H1 (cell line): ENCODE measurements around the gene SLC37A2. TPM values are rescaled to one million over a fixed set of nuclear protein-coding genes. Genes with fewer than 3 reads are reported as not detected.
A peak's percentile ranks its signal among the peaks of the same experiment; 100 is the strongest.

Experiments used
- CTCF ChIA-PET: fragments of 300-600 bp; sonication (Branson Sonifier 250); formaldehyde crosslinking; loops from one replicate; lab custom pipeline; 2021; ENCODE audit not compliant: partially characterized antibody; lab: Charles Lee
- POLR2A ChIA-PET: fragments of 300-600 bp; sonication (Branson Sonifier 250); formaldehyde crosslinking; loops from one replicate; lab custom pipeline; 2021; ENCODE audit warnings: inconsistent platforms; ENCODE audit not compliant: partially characterized antibody; lab: Charles Lee
- DNase-seq, 2 experiments: peaks; one replicate each; pipeline versions ENCODE4 v3.0.0 to v3.0.0-alpha.2; 2010 to 2022; ENCODE audit warnings: low spot score in 2 of 2, low read depth in 1 of 2, mixed read lengths in 1 of 2
- FAIRE-seq: peaks from 2 replicates; lab custom pipeline; 2011; peaks lifted over from hg19 to GRCh38; lab: Jason Lieb, UNC
- H2AFZ ChIP-seq: 2 replicates; pipeline ENCODE4 v1.8.1; 2012; ENCODE audit warnings: low read length, inconsistent platforms
- H2AK5ac ChIP-seq: 2 replicates; pipeline ENCODE4 v1.6.1; 2013; ENCODE audit warnings: low read depth, low read length
- H2BK120ac ChIP-seq: replicated peaks from 2 replicates; pipeline ENCODE3; 2013; ENCODE audit warnings: low read depth, low read length, inconsistent platforms
- H2BK12ac ChIP-seq: 2 replicates; pipeline ENCODE4 v1.6.1; 2013; ENCODE audit warnings: low read depth, low read length
- H2BK15ac ChIP-seq: 2 replicates; pipeline ENCODE4 v1.6.1; 2013; ENCODE audit warnings: low read length
- H2BK20ac ChIP-seq: 2 replicates; pipeline ENCODE4 v1.6.1; 2013; ENCODE audit warnings: low read length
- H2BK5ac ChIP-seq: 2 replicates; pipeline ENCODE4 v1.6.1; 2013; ENCODE audit warnings: low read depth, low read length
- H3K14ac ChIP-seq: 2 replicates; pipeline ENCODE4 v1.6.1; 2013; ENCODE audit warnings: inconsistent platforms; ENCODE audit not compliant: insufficient read length
- H3K18ac ChIP-seq: 2 replicates; pipeline ENCODE4 v1.6.1; 2013; ENCODE audit warnings: low read length; ENCODE audit errors: extremely low read depth
- H3K23ac ChIP-seq: 2 replicates; pipeline ENCODE4 v1.6.1; 2013; ENCODE audit warnings: inconsistent platforms; ENCODE audit not compliant: insufficient read length
- H3K23me2 ChIP-seq: 2 replicates; pipeline ENCODE4 v1.6.1; 2013; ENCODE audit warnings: low read depth, low read length
- H3K27ac ChIP-seq: 2 replicates; pipeline ENCODE4 v1.6.1; 2011; ENCODE audit warnings: low read depth, low read length, inconsistent platforms
- H3K27me3 ChIP-seq, 4 experiments: replicated peaks in 1 of 4; 1 replicate in 1 of 4; 2 replicates in 3 of 4; pipeline versions ENCODE4 v1.6.1 to v1.8.1; 2011 to 2013; ENCODE audit warnings: low read length in 3 of 4, mild to moderate bottlenecking in 3 of 4, inconsistent platforms in 2 of 4, mixed read lengths in 2 of 4, moderate library complexity in 1 of 4; ENCODE audit not compliant: control insufficient read depth in 3 of 4, insufficient read depth in 3 of 4; ENCODE audit errors: extremely low read depth in 1 of 4
- H3K36me3 ChIP-seq, 4 experiments: 2 replicates each; pipeline versions ENCODE4 v1.6.1 to v1.8.1; 2011 to 2013; ENCODE audit warnings: mild to moderate bottlenecking in 4 of 4, low read length in 3 of 4, moderate library complexity in 2 of 4, control low read depth in 1 of 4, inconsistent platforms in 1 of 4; ENCODE audit not compliant: insufficient read depth in 4 of 4, control insufficient read depth in 2 of 4
- H3K4ac ChIP-seq: replicated peaks from 2 replicates; pipeline ENCODE3; 2013; ENCODE audit warnings: low read length, low read depth, mixed read lengths, inconsistent platforms; ENCODE audit not compliant: insufficient read length
- H3K4me1 ChIP-seq, 4 experiments: replicated peaks in 1 of 4; 1 replicate in 1 of 4; 2 replicates in 3 of 4; pipeline versions ENCODE4 v1.6.1 to v1.8.1; 2011 to 2013; ENCODE audit warnings: low read length in 3 of 4, inconsistent platforms in 2 of 4, mixed read lengths in 1 of 4; ENCODE audit not compliant: insufficient read depth in 4 of 4, control insufficient read depth in 3 of 4
- H3K4me2 ChIP-seq, 2 experiments: 2 replicates each; pipeline versions ENCODE4 v1.6.1 to v1.8.1; 2011 to 2013; ENCODE audit warnings: low read depth in 2 of 2, low read length in 2 of 2, control low read depth in 1 of 2, inconsistent platforms in 1 of 2, mild to moderate bottlenecking in 1 of 2; ENCODE audit not compliant: insufficient read depth in 1 of 2
- H3K4me3 ChIP-seq, 4 experiments: fragments of 200-600, 300-600 bp in 1 of 4; sonication (generic), shearing (Covaris generic), sonication (Bioruptor Twin) in 1 of 4; 2 replicates each; pipeline versions ENCODE4 v1.5.1 to v1.8.1; 2011 to 2016; ENCODE audit warnings: low read length in 4 of 4, low read depth in 3 of 4, control low read depth in 2 of 4, inconsistent platforms in 2 of 4, mild to moderate bottlenecking in 2 of 4, mixed read lengths in 1 of 4, moderate library complexity in 1 of 4; ENCODE audit not compliant: insufficient read depth in 2 of 4; ENCODE audit errors: extremely low read depth in 1 of 4
- H3K56ac ChIP-seq: replicated peaks from 2 replicates; pipeline ENCODE3; 2013; ENCODE audit warnings: low read depth, mild to moderate bottlenecking, mixed read lengths, low read length, inconsistent platforms; ENCODE audit not compliant: insufficient read length
- H3K79me1 ChIP-seq: 2 replicates; pipeline ENCODE4 v1.6.1; 2013; ENCODE audit warnings: low read depth, low read length, control low read depth
- H3K79me2 ChIP-seq, 2 experiments: 2 replicates each; pipeline versions ENCODE4 v1.6.1 to v1.8.1; 2012 to 2013; ENCODE audit warnings: low read length in 2 of 2, mild to moderate bottlenecking in 2 of 2, inconsistent platforms in 1 of 2; ENCODE audit not compliant: insufficient read depth in 2 of 2, control insufficient read depth in 1 of 2
- H3K9ac ChIP-seq, 4 experiments: replicated peaks in 1 of 4; 1 replicate in 1 of 4; 2 replicates in 3 of 4; pipeline versions ENCODE4 v1.6.1 to v1.8.1; 2011 to 2013; ENCODE audit warnings: low read depth in 3 of 4, low read length in 3 of 4, control low read depth in 2 of 4, mild to moderate bottlenecking in 2 of 4, moderate library complexity in 2 of 4, inconsistent platforms in 1 of 4; ENCODE audit errors: extremely low read depth in 1 of 4
- H3K9me3 ChIP-seq, 2 experiments: 2 replicates each; pipeline versions ENCODE4 v1.6.1 to v1.8.1; 2012 to 2013; ENCODE audit warnings: mild to moderate bottlenecking in 2 of 2, moderate library complexity in 2 of 2, control low read depth in 1 of 2, inconsistent platforms in 1 of 2, low read depth in 1 of 2, low read length in 1 of 2, mixed read lengths in 1 of 2; ENCODE audit not compliant: insufficient read depth in 2 of 2
- H4K20me1 ChIP-seq, 2 experiments: replicated peaks in 1 of 2; 2 replicates each; pipeline versions ENCODE3 to v1.8.1; 2011 to 2013; ENCODE audit warnings: inconsistent platforms in 2 of 2, low read length in 2 of 2, mild to moderate bottlenecking in 1 of 2; ENCODE audit not compliant: insufficient read depth in 2 of 2, control insufficient read depth in 1 of 2
- H4K5ac ChIP-seq: 2 replicates; pipeline ENCODE4 v1.6.1; 2013; ENCODE audit warnings: low read length, low read depth, mixed read lengths, inconsistent platforms; ENCODE audit not compliant: insufficient read length
- H4K8ac ChIP-seq: 2 replicates; pipeline ENCODE4 v1.8.0; 2013; ENCODE audit warnings: mild to moderate bottlenecking, moderate library complexity, low read length, inconsistent platforms; ENCODE audit not compliant: insufficient read depth; ENCODE audit errors: extremely low read depth
- H4K91ac ChIP-seq: replicated peaks from 2 replicates; pipeline ENCODE3; 2013; ENCODE audit warnings: low read length, mixed read lengths, inconsistent platforms; ENCODE audit not compliant: insufficient read length
- ASH2L ChIP-seq: fragments of 200-600, 300-600 bp; sonication (generic); IDR thresholded peaks from one replicate; pipeline ENCODE4 v1.7.1; 2017; ENCODE audit warnings: low read length
- CHD1 ChIP-seq: IDR thresholded peaks from 2 replicates; pipeline ENCODE4 v1.6.1; 2012; ENCODE audit warnings: low read depth, low read length, improper control_type of control experiment
- CTBP2 ChIP-seq: IDR thresholded peaks from 2 replicates; pipeline ENCODE4 v1.7.0; 2011; ENCODE audit warnings: borderline replicate concordance, mild to moderate bottlenecking, moderate library complexity, mixed read lengths, low read length; ENCODE audit not compliant: insufficient read depth, insufficient read length
- EP300 ChIP-seq, 2 experiments: IDR thresholded peaks; 1 replicate in 1 of 2; 2 replicates in 1 of 2; pipeline ENCODE4 v1.6.1; 2011 to 2012; ENCODE audit warnings: low read depth in 2 of 2, low read length in 2 of 2, mild to moderate bottlenecking in 2 of 2, borderline replicate concordance in 1 of 2, inconsistent platforms in 1 of 2, moderate library complexity in 1 of 2
- JUN ChIP-seq: IDR thresholded peaks from 2 replicates; pipeline ENCODE4 v1.6.1; 2011; ENCODE audit warnings: low read depth, mild to moderate bottlenecking, improper control_type of control experiment, low read length
- PHF8 ChIP-seq: fragments of 200-600 bp; sonication (generic); conservative IDR thresholded peaks from 2 replicates; pipeline ENCODE4 v1.7.1; 2012; ENCODE audit warnings: low read depth, mild to moderate bottlenecking, inconsistent platforms, low read length, moderate library complexity
- POU5F1 ChIP-seq: IDR thresholded peaks from 2 replicates; pipeline ENCODE4 v1.6.1; 2011; ENCODE audit warnings: low read depth, mild to moderate bottlenecking, low read length, moderate library complexity
- RBBP5 ChIP-seq: IDR thresholded peaks from 2 replicates; pipeline ENCODE4 v1.7.1; 2012; ENCODE audit warnings: low read depth, mild to moderate bottlenecking, inconsistent platforms, low read length, moderate library complexity, borderline replicate concordance
- SP2 ChIP-seq: IDR thresholded peaks from 2 replicates; pipeline ENCODE4 v1.6.1; 2012; ENCODE audit warnings: mild to moderate bottlenecking, low read length, inconsistent platforms
- USF2 ChIP-seq: IDR thresholded peaks from 2 replicates; pipeline ENCODE4 v1.6.1; 2011; ENCODE audit warnings: low read length, improper control_type of control experiment
- ZNF274 ChIP-seq: IDR thresholded peaks from 2 replicates; pipeline ENCODE4 v1.7.0; 2012; ENCODE audit warnings: low read length, borderline replicate concordance; ENCODE audit errors: extremely low read depth
- WGBS, 2 experiments: shearing (Covaris generic) in 1 of 2; methylation state at CpG; one replicate each; pipeline versions ENCODE4 v1.1.6 to v1.1.7; 2013 to 2015; ENCODE audit warnings: low lambda C conversion rate in 2 of 2, mixed read lengths in 2 of 2, inconsistent platforms in 1 of 2, low coverage in 1 of 2, missing lambda C conversion rate in 1 of 2; ENCODE audit not compliant: insufficient replicate concordance in 2 of 2, insufficient coverage in 1 of 2, insufficient read length in 1 of 2; ENCODE audit errors: extremely low coverage in 1 of 2, missing lambda C conversion rate in 1 of 2; 5-methylcytosine and 5-hydroxymethylcytosine counted together
- polyA plus RNA-seq, 7 experiments: library from polyadenylated mRNA; depleted of rRNA in 3 of 7; stranded (reverse) in 5 of 7; unstranded in 2 of 7; fragments of >200 nt in 5 of 7; fragments of 200-250 nt in 2 of 7; gene quantifications; 1 replicate in 5 of 7; 2 replicates in 1 of 7; 4 replicates in 1 of 7; pipeline versions ENCODE4 v1.2.1 to v1.2.3, GENCODE V29; 2011 to 2013; ENCODE audit warnings: missing spikeins in 2 of 7, mixed read lengths in 2 of 7
- total RNA-seq: library from RNA; stranded (reverse); fragmentation: NEBNext Ultra II Directional; extraction: Animal tissue kit (Norgen Biotek cat#: 25700); gene quantifications from 2 replicates; pipeline ENCODE4 v1.2.1, GENCODE V29; 2021

SLC37A2 gene
- total and polyA plus RNA-seq, 2 of the 8 experiments (the other 6 are each of a cell fraction or from before 2014, with no cell fraction given): 1.3 to 1.9 TPM

DNA sequence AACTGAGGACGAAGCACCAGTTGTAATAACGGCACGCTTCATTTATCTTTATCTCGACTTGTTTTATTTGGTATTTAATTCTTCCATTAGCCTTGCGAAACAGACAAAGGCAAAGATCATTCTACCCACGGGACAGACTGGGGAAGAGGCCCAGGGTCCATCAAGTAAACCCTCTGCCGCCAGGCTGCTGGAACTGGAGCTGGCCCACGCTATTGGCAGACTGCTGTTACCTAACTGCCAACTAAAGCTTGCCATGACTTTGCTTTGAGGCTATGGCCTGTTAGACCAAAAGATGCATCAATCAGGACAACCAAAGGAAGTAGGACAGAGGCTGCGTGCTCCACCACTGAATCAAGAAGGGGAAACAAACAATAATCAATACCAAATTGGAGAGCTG lies 49.1 kb downstream of the SLC37A2 start:
- H3K56ac ChIP-seq: no peak overlapping the region
- no peak for TF ChIP-seq PHF8
- TF ChIP-seq JUN: no peak
- no peak for TF ChIP-seq CHD1
- TF ChIP-seq RBBP5: no peak
- no peak for TF ChIP-seq SP2
- TF ChIP-seq ZNF274: no peak
- no peak for TF ChIP-seq EP300 (IDR thresholded peaks at IDR 0.05; ENCODE audit: borderline replicate concordance in 1 of 2, low read depth in 2 of 2, low read length in 2 of 2)
- no peak for TF ChIP-seq CTBP2
- TF ChIP-seq ASH2L: no peak
- no peak for TF ChIP-seq POU5F1
- no peak for TF ChIP-seq USF2

More for the DNA sequence above, 49.1 kb downstream of the SLC37A2 start:
- no peak overlapping the region for H2AK5ac ChIP-seq
- peaks cover 3% of the 10 kb centered on the region; the same call in 1 of the 2 replicates for H3K23me2 ChIP-seq
- no peak overlapping the region for H3K4ac ChIP-seq
- 0 out of 2 replicates have a peak overlapping the region, but pooled peaks have one; percentile 73 for H2BK15ac ChIP-seq
- H2BK120ac ChIP-seq: no peak overlapping the region
- 76% methylated on average over 9 of the region's 9 CpGs; no CpG with 5 or more reads in 1 of the 2 experiments for WGBS, 2 experiments
- H4K8ac ChIP-seq: 0 out of 2 replicates have a peak overlapping the region, but pooled peaks have one; percentile 60
- no peak overlapping the region for H2BK5ac ChIP-seq
- no peak for FAIRE-seq
- peak overlapping the region; percentile 13 to 51 (median 30); a peak in 5 of 8 replicates for H3K4me3 ChIP-seq
- CTCF ChIA-PET: interaction anchor here (0.8 to 13.5 kb wide), 15 partner anchors 9 to 317 kb away, joined by 3 to 247 read pairs (median 7); no protein-coding TSS in a partner anchor
- H3K14ac ChIP-seq: no peak overlapping the region
- no peaks in the 10 kb centered on the region for H4K20me1 ChIP-seq
- H3K4me1 ChIP-seq: peaks cover 2 to 6% (median 3%) of the 10 kb centered on the region in 4 experiments; a peak in 3 of 7 replicates
- H3K18ac ChIP-seq: 0 out of 2 replicates have a peak overlapping the region, but pooled peaks have one; percentile 34
- H4K91ac ChIP-seq: peak overlapping the region; percentile 12
- no peak overlapping the region for H3K23ac ChIP-seq
- H3K27ac ChIP-seq: no peak overlapping the region
- H4K5ac ChIP-seq: peak overlapping the region; percentile 59
- H3K36me3 ChIP-seq: peaks cover 0 to 4% (median under 1%) of the 10 kb centered on the region in 4 experiments; a peak in 3 of 8 replicates
- no peak overlapping the region for H2BK20ac ChIP-seq
- peak overlapping the region; percentile 71 to 88 for H3K4me2 ChIP-seq
- peaks cover 0 to under 1% of the 10 kb centered on the region in 2 experiments; a peak in 1 of 4 replicates for H3K9me3 ChIP-seq
- H3K79me1 ChIP-seq: no peaks in the 10 kb centered on the region; the same call in 1 of the 2 replicates
- H2AFZ ChIP-seq: peak overlapping the region; percentile 28; the same call in 1 of the 2 replicates
- no peak for DNase-seq
- H3K27me3 ChIP-seq: peaks cover 0 to 2% (median 0%) of the 10 kb centered on the region in 4 experiments; a peak in 2 of 7 replicates
- H3K79me2 ChIP-seq: peaks cover 0 to 13% of the 10 kb centered on the region in 2 experiments; a peak in 2 of 4 replicates
- POLR2A ChIA-PET: interaction anchor here (0.7 to 2.1 kb wide), 3 partner anchors 12 to 290 kb away, joined by 3 to 5 read pairs (median 4); no protein-coding TSS in a partner anchor
- no peak overlapping the region for H3K9ac ChIP-seq
- H2BK12ac ChIP-seq: no peak overlapping the region
